ENCODE data around the gene SPECC1. TPM values are rescaled to one million over a fixed set of nuclear protein-coding genes. Genes with fewer than 3 reads are reported as not detected.

SPECC1 gene
- total RNA-seq, 1 donor from 2014 or later = 55.4 TPM

- FAIRE-seq (no peak), DNase-seq (ENCODE audit: low spot score in 2 of 2) (no peak)
Observed at GRCh38 chr17:20200865-20201458, 191.8 kb downstream of the SPECC1 start.

DNA sequence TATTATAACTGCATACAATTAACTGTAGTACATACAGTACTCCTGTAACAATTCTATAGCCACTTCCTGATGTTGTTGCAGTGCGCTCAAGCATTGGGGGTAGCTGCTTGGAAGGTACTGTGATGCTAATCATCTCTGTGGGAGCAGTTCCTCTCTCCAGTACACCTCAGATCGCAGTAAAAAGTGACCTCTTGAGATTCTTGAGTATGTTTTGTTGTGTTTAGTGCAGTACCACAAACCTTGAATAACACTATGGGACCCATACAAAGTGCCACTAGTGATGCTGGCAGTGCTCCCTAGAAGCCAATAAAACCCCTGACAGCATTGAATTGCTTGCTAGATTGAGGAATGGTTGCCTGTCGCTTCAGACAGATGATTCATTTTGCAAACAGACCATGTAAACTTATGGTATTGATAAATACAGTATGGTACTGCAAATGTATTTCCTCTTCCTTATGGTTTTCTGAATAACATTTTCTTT is 193.0 kb downstream of the SPECC1 start:
- no peak for DNase-seq (ENCODE audit: low spot score in 2 of 2)
- FAIRE-seq = no peak

GRCh38 chr17:20203018-20203417 is 193.9 kb downstream of the SPECC1 start:
- no peak for DNase-seq (ENCODE audit: low spot score in 2 of 2)
- no peak for FAIRE-seq

DNA sequence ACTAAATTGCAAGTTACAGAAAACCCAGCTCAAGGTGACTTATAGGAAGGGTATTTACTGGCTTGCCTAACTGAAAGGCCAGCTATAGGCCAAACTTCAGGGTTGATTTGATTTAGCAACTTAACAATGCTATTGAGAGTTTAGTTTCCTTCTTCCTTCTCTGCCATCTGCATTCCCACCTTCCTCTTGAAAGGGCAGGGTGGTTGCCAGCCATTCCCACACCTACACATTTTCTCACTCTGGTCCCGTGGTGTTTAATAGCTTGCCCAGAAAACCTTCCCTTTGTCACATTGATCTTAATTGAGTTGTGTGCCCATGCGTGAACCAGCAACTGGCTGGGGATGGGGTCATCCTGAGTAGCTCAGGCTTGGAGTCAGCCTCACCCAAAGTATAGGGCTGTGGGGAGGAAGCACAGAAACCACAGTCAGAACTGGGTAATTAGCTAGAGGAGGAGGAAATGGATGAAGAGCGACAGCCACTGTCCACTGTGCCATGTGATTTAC is 194.7 kb downstream of the SPECC1 start:
- DNase-seq (ENCODE audit: low spot score in 2 of 2) = no peak
- no peak for FAIRE-seq

- no peak for FAIRE-seq
- no peak for DNase-seq (ENCODE audit: low spot score in 2 of 2)
Observed at GRCh38 chr17:20205609-20206008, 196.4 kb downstream of the SPECC1 start.

DNA sequence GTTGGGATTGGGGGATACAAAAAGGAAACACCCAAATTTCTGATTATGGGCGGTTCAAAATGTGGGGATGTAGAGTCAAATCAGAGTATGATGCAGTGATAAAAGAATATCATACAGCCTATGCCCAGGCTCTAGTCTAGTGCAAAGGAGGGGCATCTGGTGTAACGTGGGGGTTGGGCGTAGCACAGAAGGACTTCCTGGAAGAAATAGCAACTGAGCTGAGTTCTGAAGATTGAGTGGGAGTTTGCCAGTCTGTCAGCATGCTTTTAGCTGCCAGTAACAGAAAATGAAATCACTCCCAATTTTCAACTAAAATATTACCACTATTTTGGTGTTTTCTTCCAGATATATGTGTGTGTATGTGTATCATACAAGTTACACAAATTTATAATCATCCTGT is 196.9 kb downstream of the SPECC1 start:
- DNase-seq (ENCODE audit: low spot score in 2 of 2) (no peak), FAIRE-seq (no peak)

DNA sequence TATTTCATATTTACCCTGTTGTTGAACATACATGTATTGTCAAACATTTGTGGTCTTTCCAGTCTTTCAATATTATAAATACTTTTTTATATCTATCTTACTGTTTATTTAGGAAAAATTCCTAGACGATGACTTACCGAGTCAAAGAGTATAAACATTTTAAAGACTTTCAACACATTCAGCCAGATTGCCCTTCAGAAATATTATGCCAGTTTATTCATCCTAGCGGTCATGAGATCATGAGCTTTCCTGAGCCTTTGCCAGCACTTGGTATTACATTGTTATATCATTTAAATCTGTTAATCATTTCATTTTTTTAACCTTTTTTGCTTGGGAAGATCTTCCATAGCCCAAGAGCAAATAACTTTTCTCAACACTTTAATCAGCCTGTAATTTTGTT is 197.4 kb downstream of the SPECC1 start:
- FAIRE-seq = peak; percentile 59
- no peak for DNase-seq (ENCODE audit: low spot score in 2 of 2)

- no peak for DNase-seq (ENCODE audit: low spot score in 2 of 2)
- FAIRE-seq = no peak
Observed at GRCh38 chr17:20207262-20207985, 198.3 kb downstream of the SPECC1 start.

GRCh38 chr17:20208717-20209116 is 199.6 kb downstream of the SPECC1 start:
- FAIRE-seq (no peak), DNase-seq (ENCODE audit: low spot score in 2 of 2) (no peak)

DNA sequence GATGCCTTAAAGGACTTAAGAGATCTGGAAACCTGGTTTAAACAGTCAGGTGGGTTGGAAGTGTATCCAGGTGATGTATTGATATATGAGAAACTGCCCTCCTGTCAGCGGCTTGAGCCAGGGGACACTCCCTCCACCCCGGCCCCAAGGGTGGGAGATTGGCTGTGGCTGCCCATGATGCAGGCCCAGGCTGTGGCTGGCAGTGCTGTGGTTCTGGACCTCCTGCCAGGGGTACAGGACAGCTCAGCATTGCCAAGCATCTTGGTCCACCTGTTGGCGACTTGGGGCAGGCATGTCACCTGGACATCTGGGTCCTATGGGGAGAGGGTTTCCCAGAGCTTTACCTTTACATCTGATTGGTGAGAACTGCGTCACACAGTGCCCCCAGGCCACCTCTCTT is 201.0 kb downstream of the SPECC1 start:
- no peak for DNase-seq (ENCODE audit: low spot score in 2 of 2)
- FAIRE-seq = no peak

DNA sequence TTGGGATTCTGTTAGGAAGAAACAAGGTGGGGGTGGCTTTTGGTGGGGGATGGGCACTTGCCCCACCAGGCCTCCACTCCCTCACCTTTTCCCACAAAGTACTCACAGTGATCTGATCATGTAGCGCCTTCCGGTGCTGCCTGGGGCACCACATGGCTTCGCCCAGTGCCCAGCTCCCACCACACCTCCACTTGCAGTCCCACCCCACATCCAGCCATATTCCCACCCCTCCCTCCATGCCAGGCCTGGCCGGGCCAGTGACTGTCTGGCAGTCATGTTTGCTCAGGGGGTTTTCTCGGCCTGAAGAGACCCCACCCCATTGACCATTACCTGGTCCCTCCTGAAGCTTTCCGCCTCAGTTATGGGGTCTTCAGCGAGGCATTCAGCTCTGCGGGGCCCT is 201.5 kb downstream of the SPECC1 start:
- no peak for FAIRE-seq
- no peak for DNase-seq (ENCODE audit: low spot score in 2 of 2)

DNA sequence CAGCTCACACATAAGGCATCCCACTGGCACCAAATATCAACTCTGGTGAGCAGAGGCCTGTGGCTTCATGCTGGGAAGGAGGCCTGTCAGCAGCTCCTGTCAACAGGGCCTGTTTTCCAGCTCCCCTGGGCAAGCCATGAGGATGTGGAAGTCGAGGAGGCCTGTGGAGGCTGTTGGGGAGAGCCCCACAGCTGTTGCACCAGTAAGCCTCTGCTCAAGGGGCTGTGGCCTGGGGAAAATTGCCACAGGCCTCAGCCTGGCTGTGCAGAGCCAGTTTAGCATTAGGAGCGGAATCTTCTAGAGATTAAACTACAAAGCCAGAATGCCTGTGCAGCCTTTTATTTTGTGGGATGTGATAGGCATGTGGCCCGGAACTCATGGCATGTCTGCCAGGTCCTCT is 202.1 kb downstream of the SPECC1 start:
- DNase-seq (ENCODE audit: low spot score in 2 of 2) = no peak
- no peak for FAIRE-seq

DNA sequence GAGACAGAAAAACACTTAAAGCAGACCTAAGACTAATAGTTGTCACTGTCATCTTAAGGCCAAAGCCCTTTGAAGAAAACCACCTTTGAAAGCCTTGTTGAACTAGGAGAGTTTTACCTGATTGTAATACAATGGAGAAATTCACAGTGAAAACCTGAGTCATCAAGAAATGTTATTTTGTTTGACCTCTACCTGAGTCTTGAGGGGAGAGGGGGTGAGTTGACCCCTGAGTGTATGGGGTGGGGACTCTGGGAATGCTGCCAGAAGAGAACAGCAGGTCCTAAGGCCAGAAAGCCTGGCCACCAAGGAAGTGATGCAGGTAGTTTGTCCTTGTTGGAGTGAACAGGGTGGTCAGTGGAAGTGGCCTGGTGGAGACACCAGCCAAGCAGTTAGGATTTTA is 204.3 kb downstream of the SPECC1 start:
- no peak for DNase-seq (ENCODE audit: low spot score in 2 of 2)
- no peak for FAIRE-seq

DNA sequence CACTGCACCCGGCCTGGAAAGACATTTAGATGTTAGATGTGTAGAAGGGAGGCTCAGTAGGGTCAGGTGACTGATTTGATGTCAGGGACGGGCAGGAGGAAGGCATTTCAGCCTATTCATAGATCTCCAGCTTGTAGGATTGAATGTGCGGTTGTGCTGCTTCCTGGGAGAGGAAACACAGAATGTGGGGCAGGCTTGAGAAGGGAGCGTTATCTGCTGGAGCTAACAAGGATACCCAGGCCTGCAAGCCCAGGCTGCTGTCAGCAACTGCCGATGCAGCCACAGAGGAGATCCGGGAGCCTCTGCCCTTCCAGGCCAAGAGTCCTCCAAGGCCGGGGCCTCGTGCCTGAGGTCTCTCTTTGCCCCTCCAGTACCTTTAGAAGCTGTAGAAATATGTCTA is 205.6 kb downstream of the SPECC1 start:
- DNase-seq (ENCODE audit: low spot score in 2 of 2) = no peak
- FAIRE-seq = no peak

DNA sequence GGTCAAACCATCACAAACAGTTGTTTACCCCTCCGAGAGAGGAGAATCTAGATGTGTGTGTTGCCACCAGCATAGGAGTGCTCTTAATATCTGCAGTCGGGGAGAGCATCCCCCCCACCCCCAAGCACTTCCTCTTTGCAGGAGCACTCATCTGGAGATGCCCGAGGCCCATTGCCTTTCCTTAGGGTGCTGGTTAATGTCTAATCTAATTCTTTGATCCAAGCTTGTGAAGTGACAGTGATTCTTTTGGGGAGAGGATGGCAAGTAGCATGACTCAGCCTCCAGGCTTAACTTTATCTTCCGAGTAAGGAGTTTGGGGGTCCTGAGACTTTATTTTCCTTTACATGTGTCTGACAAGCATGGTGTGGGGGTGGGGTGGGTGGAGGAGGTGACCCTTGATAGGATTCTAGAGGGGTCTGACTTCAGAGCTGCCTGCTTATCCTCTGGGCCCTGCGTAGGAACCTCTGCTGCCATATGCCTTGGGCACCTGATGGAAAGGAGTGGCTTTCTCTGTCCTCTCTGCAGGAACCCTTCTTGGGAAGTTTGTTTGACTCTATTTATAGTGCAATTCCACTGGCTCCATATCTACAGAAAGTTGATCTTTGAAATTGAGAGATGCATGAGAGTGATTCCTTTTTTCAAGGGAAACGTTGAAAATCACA is 207.1 kb downstream of the SPECC1 start:
- no peak for DNase-seq (ENCODE audit: low spot score in 2 of 2)
- FAIRE-seq = no peak

- DNase-seq (ENCODE audit: low spot score in 2 of 2) = no peak
- FAIRE-seq = no peak
Observed at GRCh38 chr17:20216853-20217252, 207.7 kb downstream of the SPECC1 start.

DNA sequence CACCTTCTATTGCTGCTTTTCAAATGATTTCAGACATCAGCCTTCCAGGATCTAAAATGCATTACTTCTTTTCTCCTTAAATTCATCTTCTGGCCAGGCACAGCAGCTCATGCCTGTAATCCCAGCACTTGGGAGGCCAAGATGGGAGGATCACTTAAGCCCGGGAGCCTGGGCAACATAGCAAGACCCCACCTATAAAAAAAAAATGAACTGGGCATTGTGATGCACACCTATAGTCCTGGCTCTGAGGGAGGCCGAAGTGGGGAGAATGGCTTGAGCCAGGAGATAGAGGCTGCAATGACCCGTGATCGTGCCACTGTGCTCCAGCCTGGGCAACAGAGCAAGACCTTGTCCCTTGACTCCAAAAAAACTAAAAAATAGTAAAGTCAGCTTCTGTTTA is 208.5 kb downstream of the SPECC1 start:
- DNase-seq (ENCODE audit: low spot score in 2 of 2) = no peak
- FAIRE-seq = no peak

- FAIRE-seq = no peak
- DNase-seq (ENCODE audit: low spot score in 2 of 2) = no peak
Observed at GRCh38 chr17:20218272-20218671, 209.1 kb downstream of the SPECC1 start.

- DNase-seq (ENCODE audit: low spot score in 2 of 2) (no peak), FAIRE-seq (no peak)
Observed at GRCh38 chr17:20223808-20224328, 214.7 kb downstream of the SPECC1 start.

DNA sequence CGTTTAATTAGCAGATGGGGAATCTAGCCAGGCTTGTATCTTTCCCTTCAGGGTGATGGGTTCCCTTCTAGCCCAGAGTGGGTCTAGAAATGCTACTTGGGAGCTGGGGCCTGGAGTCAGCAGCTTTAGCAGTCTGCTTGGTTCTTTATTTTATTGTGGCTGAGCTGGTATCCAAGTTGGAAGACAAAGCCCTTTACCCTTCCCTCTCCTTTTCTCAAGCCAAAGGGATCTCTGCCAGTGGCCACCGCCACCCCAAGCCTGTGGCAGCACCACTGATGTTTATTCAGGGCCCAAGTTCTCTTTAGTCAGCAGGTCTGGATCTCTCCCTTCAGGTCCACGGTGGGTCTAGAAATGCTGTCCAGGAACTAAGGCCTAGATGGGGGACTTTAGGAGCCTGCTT is 215.2 kb downstream of the SPECC1 start:
- DNase-seq (ENCODE audit: low spot score in 2 of 2) (no peak), FAIRE-seq (no peak)

Measured in frontal cortex (tissue), 4 donors.